ENCODE data around the gene ENOSF1.
A peak's percentile ranks its signal among the peaks of the same experiment; 100 is the strongest.

The ENOSF1 gene

GRCh38 chr18:629269-630150, 82.9 kb downstream of the ENOSF1 start:
- H3K27me3 Mint-ChIP-seq = peaks cover 28 to 52% of the 10 kb centered on the region in 2 donors
- H3K27ac Mint-ChIP-seq = no peak overlapping the region
- ATAC-seq (replicated peaks) = no peak
- no peaks in the 10 kb centered on the region for H3K9me3 Mint-ChIP-seq
- no peaks in the 10 kb centered on the region for H3K36me3 Mint-ChIP-seq (ENCODE audit: insufficient read depth)
- H3K4me3 Mint-ChIP-seq = no peak overlapping the region
- no peak for DNase-seq
- no peaks in the 10 kb centered on the region for H3K4me1 Mint-ChIP-seq (ENCODE audit: low read depth in 2 of 2)

GRCh38 chr18:627231-627630, 85.2 kb downstream of the ENOSF1 start:
- Mint-ChIP-seq H3K27ac (no peak overlapping the region), H3K4me3 (no peak overlapping the region), H3K4me1 (ENCODE audit: low read depth in 2 of 2) (no peaks in the 10 kb centered on the region), H3K9me3 (no peaks in the 10 kb centered on the region), H3K27me3 (peaks cover 36 to 54% of the 10 kb centered on the region in 2 donors), H3K36me3 (ENCODE audit: insufficient read depth) (no peaks in the 10 kb centered on the region)
- DNase-seq (no peak), ATAC-seq (replicated peaks) (no peak)

GRCh38 chr18:623761-624620, 88.4 kb downstream of the ENOSF1 start:
- ATAC-seq (replicated peaks) = peak; percentile 59
- DNase-seq = peak; percentile 28 to 51 (median 41)
- H3K4me3 Mint-ChIP-seq = no peak overlapping the region
- no peaks in the 10 kb centered on the region for H3K4me1 Mint-ChIP-seq (ENCODE audit: low read depth in 2 of 2)
- H3K9me3 Mint-ChIP-seq = no peaks in the 10 kb centered on the region
- no peak overlapping the region for H3K27ac Mint-ChIP-seq
- no peaks in the 10 kb centered on the region for H3K36me3 Mint-ChIP-seq (ENCODE audit: insufficient read depth)
- peaks cover 20 to 45% of the 10 kb centered on the region in 2 donors for H3K27me3 Mint-ChIP-seq

DNA sequence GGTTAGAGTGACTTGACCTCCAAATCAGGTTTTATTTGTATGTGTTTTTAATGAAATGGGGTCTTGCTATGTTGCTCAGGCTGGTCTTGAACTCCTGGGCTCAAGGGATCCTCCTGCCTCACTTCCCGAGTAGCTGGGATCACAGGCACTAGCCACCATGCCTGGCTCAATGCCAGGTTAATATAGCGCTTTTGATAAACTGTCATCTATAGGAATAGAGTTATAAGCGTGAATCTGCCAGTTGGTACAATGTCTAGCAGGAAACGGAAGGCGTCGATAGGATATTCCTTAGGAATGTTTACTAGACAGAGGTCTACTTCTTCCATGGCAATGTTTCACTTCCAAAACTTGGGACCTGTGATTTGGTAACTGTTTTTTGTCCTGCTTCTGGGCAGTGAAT, 90.1 kb downstream of the ENOSF1 start:
- no peak for ATAC-seq (replicated peaks)
- DNase-seq = no peak
- Mint-ChIP-seq H3K27ac (no peak overlapping the region), H3K4me3 (no peak overlapping the region), H3K27me3 (peaks cover 23 to 48% of the 10 kb centered on the region in 2 donors), H3K9me3 (no peaks in the 10 kb centered on the region), H3K36me3 (ENCODE audit: insufficient read depth) (no peaks in the 10 kb centered on the region), H3K4me1 (ENCODE audit: low read depth in 2 of 2) (no peaks in the 10 kb centered on the region)

DNA sequence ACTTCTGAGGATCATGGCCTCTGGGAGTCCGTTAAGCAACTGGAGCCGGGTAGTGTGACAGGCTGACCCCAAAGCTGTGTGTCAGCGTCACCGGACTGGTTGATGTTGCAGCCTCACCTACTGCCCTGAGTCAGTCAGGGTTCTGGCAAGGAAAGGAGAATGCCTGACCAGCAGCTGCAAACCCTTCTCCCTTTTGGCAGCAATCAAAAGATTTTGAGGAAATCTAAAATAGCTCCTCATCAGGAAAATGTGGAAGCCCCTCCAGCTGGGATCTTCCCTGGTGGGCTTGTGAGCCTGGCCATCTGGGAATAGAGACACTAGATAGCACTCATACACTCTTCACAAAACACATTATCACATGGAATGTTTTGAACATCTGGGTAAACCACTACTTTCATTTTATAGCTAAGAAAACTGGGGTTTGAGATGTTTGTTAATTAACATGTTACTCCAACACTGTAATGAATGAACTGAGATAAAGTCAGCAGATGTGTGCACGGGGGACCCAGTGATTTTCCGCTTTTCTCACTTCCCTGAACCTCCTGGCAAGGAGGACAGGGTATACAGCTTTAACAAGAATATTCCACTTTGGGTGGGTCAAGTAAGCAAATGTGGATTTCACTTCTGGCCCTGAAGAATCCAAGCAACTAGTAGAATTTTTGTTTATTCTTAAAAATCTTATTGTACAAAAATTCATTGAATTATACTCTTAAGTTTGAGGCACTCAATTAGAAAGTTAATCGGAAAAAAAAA, 91.0 kb downstream of the ENOSF1 start:
- Mint-ChIP-seq H3K4me3 (no peak overlapping the region), H3K27me3 (peaks cover 26 to 41% of the 10 kb centered on the region in 2 donors)

More for the DNA sequence above, 91.0 kb downstream of the ENOSF1 start:
- no peak for ATAC-seq (replicated peaks)
- no peak overlapping the region for H3K27ac Mint-ChIP-seq
- no peaks in the 10 kb centered on the region for H3K9me3 Mint-ChIP-seq
- H3K4me1 Mint-ChIP-seq (ENCODE audit: low read depth in 2 of 2) = no peaks in the 10 kb centered on the region
- DNase-seq = no peak
- no peaks in the 10 kb centered on the region for H3K36me3 Mint-ChIP-seq (ENCODE audit: insufficient read depth)
